Lower lobe of right lung (tissue), 2 donors: ENCODE measurements around the gene PRICKLE3. TPM values are rescaled to one million over a fixed set of nuclear protein-coding genes. Genes with fewer than 3 reads are reported as not detected.
"Not testable (repeated sequence)": the region's sequence is repeated elsewhere in the genome, so short reads cannot be mapped to it uniquely, and the experiment has no call there.

ENCODE experiments used
- ATAC-seq, 2 donors: fragments of 200-7000 bp; cut with Tn5 transposase; one replicate each; pipeline ENCODE4 v1.9.1; 2020 to 2022; ENCODE audit warnings: mild to moderate bottlenecking in 2 of 2, moderate library complexity in 2 of 2
- DNase-seq: peaks from one replicate; pipeline ENCODE4 v3.0.0-alpha.2; 2020
- H3K27ac ChIP-seq: fragments of 200-600 bp; one replicate; pipeline ENCODE4 v1.8.0; 2022
- H3K27me3 ChIP-seq: fragments of 200-600 bp; one replicate; pipeline ENCODE4 v1.8.0; 2022; ENCODE audit warnings: low read depth
- H3K36me3 ChIP-seq: fragments of 200-600 bp; one replicate; pipeline ENCODE4 v1.8.0; 2022; ENCODE audit warnings: mild to moderate bottlenecking
- H3K4me1 ChIP-seq: fragments of 200-600 bp; one replicate; pipeline ENCODE4 v1.8.0; 2022
- H3K4me3 ChIP-seq: fragments of 200-600 bp; one replicate; pipeline ENCODE4 v1.8.0; 2022; ENCODE audit warnings: mild to moderate bottlenecking
- H3K9me3 ChIP-seq: fragments of 200-600 bp; one replicate; pipeline ENCODE4 v1.8.0; 2022
- intact Hi-C: fragments of 100-400 bp; cut with DNase I; formaldehyde crosslinking; loops from one replicate; pipeline ENCODE4 v1.11.0; 2022
- total RNA-seq: library from RNA; stranded (reverse); fragmentation: NEBNext Ultra II Directional; extraction: Animal tissue kit (Norgen Biotek cat#: 25700); gene quantifications from one replicate; pipeline ENCODE4 v1.2.1, GENCODE V29; 2021
- TF ChIP-seq, protein P1 (sequence below): fragments of 200-600 bp; IDR thresholded peaks from one replicate; pipeline ENCODE4 v1.8.0; 2022; ENCODE audit warnings: antibody characterized with exemption, mild to moderate bottlenecking
- donor health status: DM: no; HTN: yes; CAD: no; lungs with severe emphysema.

Gene PRICKLE3
- total RNA-seq, 1 donor from 2014 or later, result 13.1 TPM

- H3K36me3 ChIP-seq, result no peaks in the 10 kb centered on the region
- no peaks in the 10 kb centered on the region for H3K27me3 ChIP-seq
- intact Hi-C loops, result no loop called here
- DNase-seq, result no peak
- H3K27ac ChIP-seq, result peak overlapping the region; percentile 93
- no peaks in the 10 kb centered on the region for H3K9me3 ChIP-seq
- ATAC-seq, result peak; percentile 73 to 82
- H3K4me1 ChIP-seq, result peaks cover 5% of the 10 kb centered on the region
- TF ChIP-seq, protein P1, sequence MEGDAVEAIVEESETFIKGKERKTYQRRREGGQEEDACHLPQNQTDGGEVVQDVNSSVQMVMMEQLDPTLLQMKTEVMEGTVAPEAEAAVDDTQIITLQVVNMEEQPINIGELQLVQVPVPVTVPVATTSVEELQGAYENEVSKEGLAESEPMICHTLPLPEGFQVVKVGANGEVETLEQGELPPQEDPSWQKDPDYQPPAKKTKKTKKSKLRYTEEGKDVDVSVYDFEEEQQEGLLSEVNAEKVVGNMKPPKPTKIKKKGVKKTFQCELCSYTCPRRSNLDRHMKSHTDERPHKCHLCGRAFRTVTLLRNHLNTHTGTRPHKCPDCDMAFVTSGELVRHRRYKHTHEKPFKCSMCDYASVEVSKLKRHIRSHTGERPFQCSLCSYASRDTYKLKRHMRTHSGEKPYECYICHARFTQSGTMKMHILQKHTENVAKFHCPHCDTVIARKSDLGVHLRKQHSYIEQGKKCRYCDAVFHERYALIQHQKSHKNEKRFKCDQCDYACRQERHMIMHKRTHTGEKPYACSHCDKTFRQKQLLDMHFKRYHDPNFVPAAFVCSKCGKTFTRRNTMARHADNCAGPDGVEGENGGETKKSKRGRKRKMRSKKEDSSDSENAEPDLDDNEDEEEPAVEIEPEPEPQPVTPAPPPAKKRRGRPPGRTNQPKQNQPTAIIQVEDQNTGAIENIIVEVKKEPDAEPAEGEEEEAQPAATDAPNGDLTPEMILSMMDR, result no peak
- peak overlapping the region; percentile 61 for H3K4me3 ChIP-seq
These were observed 30.8 kb downstream of the PRICKLE3 start for GRCh38 chrX:49155243-49155899.

GRCh38 chrX:49153467-49153866 lies 32.7 kb downstream of the PRICKLE3 start:
- H3K36me3 ChIP-seq, result no peaks in the 10 kb centered on the region
- no peaks in the 10 kb centered on the region for H3K27me3 ChIP-seq
- H3K4me3 ChIP-seq, result no peak overlapping the region
- H3K4me1 ChIP-seq, result peaks cover 6% of the 10 kb centered on the region
- H3K9me3 ChIP-seq, result no peaks in the 10 kb centered on the region
- intact Hi-C loops, result no loop called here
- ATAC-seq, result no peak
- no peak for DNase-seq
- no peak overlapping the region for H3K27ac ChIP-seq
- TF ChIP-seq, protein P1, result no peak

GRCh38 chrX:49149291-49149690 lies 36.9 kb downstream of the PRICKLE3 start:
- H3K4me1 ChIP-seq, H3K27ac ChIP-seq, intact Hi-C loops, H3K27me3 ChIP-seq, DNase-seq, H3K4me3 ChIP-seq, H3K9me3 ChIP-seq, ATAC-seq, H3K36me3 ChIP-seq: not testable (repeated sequence)

DNA sequence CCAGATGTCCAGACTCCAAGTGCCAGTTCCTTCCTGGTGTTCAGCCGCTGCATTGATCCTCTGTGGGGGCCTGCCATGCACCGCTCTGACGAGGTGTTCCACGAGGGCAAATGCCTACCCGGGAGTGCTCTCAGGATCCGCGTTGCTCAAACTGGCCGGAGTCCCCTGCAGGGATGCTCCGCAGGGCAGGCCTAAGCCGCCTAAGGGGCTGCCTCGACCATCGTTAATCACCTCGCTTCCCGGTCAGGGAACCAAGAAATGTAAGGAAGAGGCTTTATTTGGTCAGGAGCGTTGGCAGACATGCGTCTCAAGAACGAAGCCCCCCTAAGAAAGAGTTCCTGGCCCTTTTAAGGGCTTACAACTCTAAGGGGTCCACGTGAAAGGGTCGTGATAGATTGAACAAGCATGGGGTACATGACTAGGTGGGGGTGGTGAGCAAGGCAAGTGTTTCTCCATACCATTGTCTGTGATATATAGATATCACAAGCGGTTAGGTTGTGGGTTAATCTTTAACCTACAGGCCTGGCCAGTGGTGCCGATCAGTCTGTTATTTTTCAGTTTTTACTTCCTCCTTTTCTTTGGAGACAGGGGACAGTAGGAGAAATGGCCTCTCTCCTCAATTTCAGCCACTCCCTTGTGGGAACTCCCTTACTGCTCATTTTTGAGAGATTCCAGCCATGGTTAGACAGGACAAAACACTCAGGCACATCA lies 37.6 kb downstream of the PRICKLE3 start:
- DNase-seq, ATAC-seq, H3K27me3 ChIP-seq, H3K36me3 ChIP-seq, intact Hi-C loops, H3K9me3 ChIP-seq, H3K27ac ChIP-seq, H3K4me1 ChIP-seq, H3K4me3 ChIP-seq: not testable (repeated sequence)

- intact Hi-C loops, result no loop called here
- ATAC-seq, result no peak
These were observed 38.2 kb downstream of the PRICKLE3 start for GRCh38 chrX:49147936-49148335.

GRCh38 chrX:49147282-49147681 lies 38.9 kb downstream of the PRICKLE3 start:
- Histone ChIP-seq H3K36me3 (no peaks in the 10 kb centered on the region), H3K4me3 (no peak overlapping the region), H3K4me1 (peaks cover 6% of the 10 kb centered on the region), H3K9me3 (no peaks in the 10 kb centered on the region), H3K27ac (no peak overlapping the region), H3K27me3 (no peaks in the 10 kb centered on the region)
- TF ChIP-seq, protein P1, result no peak
- DNase-seq (no peak), ATAC-seq (no peak)
- intact Hi-C loops, result no loop called here

More at GRCh38 chrX:49147936-49148335, 38.2 kb downstream of the PRICKLE3 start:
- no peaks in the 10 kb centered on the region for H3K36me3 ChIP-seq
- no peaks in the 10 kb centered on the region for H3K9me3 ChIP-seq
- H3K27ac ChIP-seq, result no peak overlapping the region
- H3K27me3 ChIP-seq, result no peaks in the 10 kb centered on the region
- H3K4me3 ChIP-seq, result no peak overlapping the region
- peaks cover 6% of the 10 kb centered on the region for H3K4me1 ChIP-seq
- no peak for DNase-seq
- TF ChIP-seq, protein P1, result no peak

DNA sequence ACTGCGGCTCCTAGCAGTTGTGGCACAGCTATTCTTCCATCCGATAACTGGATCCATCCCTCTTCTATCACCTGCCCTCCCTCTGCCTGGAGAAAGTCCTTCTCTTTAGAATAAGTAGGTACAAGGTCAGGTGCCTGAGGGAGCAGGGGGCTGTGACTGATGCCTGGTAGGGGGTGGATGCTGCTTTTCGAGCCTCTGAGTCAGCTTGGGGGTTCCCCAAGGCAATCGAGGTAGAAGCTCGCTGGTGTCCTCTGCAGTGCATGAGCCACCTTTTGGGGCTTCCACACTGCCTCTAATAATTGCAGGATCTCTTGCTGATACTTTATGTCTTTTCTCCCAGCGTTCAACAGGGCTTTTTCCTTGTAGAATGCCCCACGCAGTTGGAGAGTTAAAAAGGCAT lies 43.0 kb downstream of the PRICKLE3 start:
- H3K4me1 ChIP-seq, H3K27me3 ChIP-seq, intact Hi-C loops, H3K36me3 ChIP-seq, ATAC-seq, DNase-seq, H3K27ac ChIP-seq, H3K4me3 ChIP-seq, H3K9me3 ChIP-seq: not testable (repeated sequence)
